Measurements from ENCODE around the gene ERP44. TPM values are rescaled to one million over a fixed set of nuclear protein-coding genes. Genes with fewer than 3 reads are reported as not detected.

Gene ERP44
- total and polyA plus RNA-seq, 12 donors, result 12.9 to 43.7 (median 21.3) TPM

DNA sequence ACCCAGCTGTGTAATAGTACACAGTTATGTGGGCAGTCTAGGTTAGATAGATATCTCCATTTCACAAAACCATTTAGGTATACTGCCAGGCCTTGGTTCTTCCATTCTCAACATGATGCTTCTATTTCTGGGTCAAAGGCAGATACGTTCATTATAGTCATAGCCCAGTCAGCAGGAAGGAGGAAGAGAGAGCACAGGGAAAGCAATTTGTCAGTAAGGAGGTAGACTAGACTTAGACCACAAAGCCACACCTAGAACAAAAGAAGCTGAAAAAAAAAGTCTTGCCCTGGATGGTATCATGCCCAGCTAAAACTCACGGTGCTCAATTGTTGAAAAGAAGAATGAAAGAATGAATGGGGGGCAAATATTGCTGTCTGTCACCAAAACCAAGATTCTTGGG lies 7.8 kb upstream of the ERP44 start:
- H3K36me3 ChIP-seq (replicated peaks in 1 of 2), result peaks cover 0 to 57% of the 10 kb centered on the region in 2 donors
- H3K27me3 ChIP-seq, result no peaks in the 10 kb centered on the region
- no peak overlapping the region for H3K27ac ChIP-seq
- H3K9me3 ChIP-seq (replicated peaks in 1 of 3), result no peaks in the 10 kb centered on the region
- DNase-seq, result no peak
- TF ChIP-seq POLR2A (IDR thresholded peaks at IDR 0.05), result no peak
- TF ChIP-seq, protein P1, sequence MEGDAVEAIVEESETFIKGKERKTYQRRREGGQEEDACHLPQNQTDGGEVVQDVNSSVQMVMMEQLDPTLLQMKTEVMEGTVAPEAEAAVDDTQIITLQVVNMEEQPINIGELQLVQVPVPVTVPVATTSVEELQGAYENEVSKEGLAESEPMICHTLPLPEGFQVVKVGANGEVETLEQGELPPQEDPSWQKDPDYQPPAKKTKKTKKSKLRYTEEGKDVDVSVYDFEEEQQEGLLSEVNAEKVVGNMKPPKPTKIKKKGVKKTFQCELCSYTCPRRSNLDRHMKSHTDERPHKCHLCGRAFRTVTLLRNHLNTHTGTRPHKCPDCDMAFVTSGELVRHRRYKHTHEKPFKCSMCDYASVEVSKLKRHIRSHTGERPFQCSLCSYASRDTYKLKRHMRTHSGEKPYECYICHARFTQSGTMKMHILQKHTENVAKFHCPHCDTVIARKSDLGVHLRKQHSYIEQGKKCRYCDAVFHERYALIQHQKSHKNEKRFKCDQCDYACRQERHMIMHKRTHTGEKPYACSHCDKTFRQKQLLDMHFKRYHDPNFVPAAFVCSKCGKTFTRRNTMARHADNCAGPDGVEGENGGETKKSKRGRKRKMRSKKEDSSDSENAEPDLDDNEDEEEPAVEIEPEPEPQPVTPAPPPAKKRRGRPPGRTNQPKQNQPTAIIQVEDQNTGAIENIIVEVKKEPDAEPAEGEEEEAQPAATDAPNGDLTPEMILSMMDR (IDR thresholded peaks at IDR 0.05), result no peak
- 77 to 88% (median 84%) methylated on average over 2 of the region's 2 CpGs for WGBS, 4 donors
- intact Hi-C loops (cut with DNase I), result no loop called here
- no peak overlapping the region for H3K4me3 ChIP-seq
- H3K4me1 ChIP-seq (replicated peaks in 1 of 2), result peaks cover 2 to 25% of the 10 kb centered on the region in 2 donors

DNA sequence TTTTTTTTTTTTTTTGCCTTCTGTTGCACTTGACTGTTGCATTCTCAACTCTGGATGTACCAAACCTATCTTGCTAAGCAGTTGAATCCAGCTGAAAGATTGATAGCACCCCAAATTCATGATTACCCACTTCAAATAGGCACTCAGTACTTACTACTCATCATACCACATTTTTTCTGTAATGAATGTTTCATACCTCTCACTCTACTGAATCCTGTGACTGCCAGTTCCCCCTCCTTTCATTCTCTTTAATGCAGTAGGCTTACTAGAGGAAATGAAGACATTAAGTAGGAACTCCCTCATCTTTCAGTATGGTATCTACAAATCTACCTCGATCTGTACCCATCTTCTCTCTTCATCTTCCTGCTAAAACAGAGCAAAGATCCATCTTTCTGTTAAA lies 7.1 kb upstream of the ERP44 start:
- intact Hi-C loops (cut with DNase I), result no loop called here
- Histone ChIP-seq H3K9me3 (replicated peaks in 1 of 3) (no peaks in the 10 kb centered on the region), H3K27me3 (no peaks in the 10 kb centered on the region), H3K4me1 (replicated peaks in 1 of 2) (peaks cover 0 to 17% of the 10 kb centered on the region in 2 donors), H3K4me3 (no peak overlapping the region), H3K36me3 (replicated peaks in 1 of 2) (peaks cover 0 to 57% of the 10 kb centered on the region in 2 donors), H3K27ac (no peak overlapping the region)
- no peak for DNase-seq
- WGBS, 4 donors, result 0 to 56% (median 54%) methylated on average over 1 of the region's 1 CpG
- TF ChIP-seq, protein P1 (IDR thresholded peaks at IDR 0.05), result no peak
- TF ChIP-seq POLR2A (IDR thresholded peaks at IDR 0.05), result no peak

DNA sequence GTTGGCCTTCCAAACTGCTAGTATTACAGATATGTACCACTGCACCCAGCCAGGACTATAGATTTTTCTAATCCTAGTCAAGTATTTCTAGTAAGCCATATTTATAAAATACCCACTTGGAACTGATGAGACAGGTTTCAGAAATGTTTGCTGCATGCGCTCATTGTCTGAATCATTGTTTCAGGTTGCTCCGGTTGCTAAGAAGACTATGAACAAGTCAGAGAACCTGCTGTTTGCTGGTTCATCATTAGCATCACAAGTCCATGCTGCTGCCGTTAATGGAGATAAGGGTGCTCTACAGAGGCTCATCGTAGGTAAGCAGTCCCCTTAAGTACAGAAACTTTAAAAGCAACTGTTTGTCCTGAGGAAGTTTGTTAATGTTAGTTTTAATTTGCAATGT lies 5.5 kb upstream of the ERP44 start:
- Histone ChIP-seq H3K27me3 (no peaks in the 10 kb centered on the region), H3K4me3 (no peak overlapping the region), H3K9me3 (replicated peaks in 1 of 3) (no peaks in the 10 kb centered on the region), H3K4me1 (replicated peaks in 1 of 2) (peaks cover 6 to 17% of the 10 kb centered on the region in 2 donors), H3K27ac (no peak overlapping the region), H3K36me3 (replicated peaks in 1 of 2) (peaks cover 0 to 47% of the 10 kb centered on the region in 2 donors)
- TF ChIP-seq POLR2A (IDR thresholded peaks at IDR 0.05), result no peak
- TF ChIP-seq, protein P1 (IDR thresholded peaks at IDR 0.05), result no peak
- DNase-seq, result no peak
- 83 to 93% (median 88%) methylated on average over 4 of the region's 4 CpGs for WGBS, 4 donors
- intact Hi-C loops (cut with DNase I), result no loop called here

DNA sequence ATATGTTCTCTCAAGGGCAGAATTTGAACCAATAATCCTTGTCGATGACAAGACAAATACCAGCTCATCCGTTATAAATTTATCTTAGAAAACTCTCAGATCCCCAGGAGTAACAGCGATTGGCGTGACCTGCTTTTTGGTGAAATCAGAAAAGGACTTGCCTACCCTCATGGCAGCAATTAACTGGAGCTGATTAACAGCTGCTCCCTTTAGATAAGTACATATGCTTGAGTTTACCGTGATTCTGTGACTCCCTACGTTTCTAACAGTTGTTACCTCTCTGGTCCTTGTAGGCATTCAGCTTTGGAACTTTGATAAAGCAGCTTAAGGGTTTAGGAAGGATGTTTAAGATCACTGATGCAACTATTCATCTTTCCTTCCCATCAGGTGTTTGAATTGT lies 2.8 kb upstream of the ERP44 start:
- peaks cover 12 to 21% of the 10 kb centered on the region in 2 donors for H3K4me1 ChIP-seq (replicated peaks in 1 of 2)
- intact Hi-C loops (cut with DNase I), result no loop called here
- H3K27me3 ChIP-seq, result no peaks in the 10 kb centered on the region
- no peak for DNase-seq
- WGBS, 4 donors, result 90 to 93% (median 91%) methylated on average over 6 of the region's 6 CpGs
- H3K36me3 ChIP-seq (replicated peaks in 1 of 2), result peaks cover 0 to 28% of the 10 kb centered on the region in 2 donors
- TF ChIP-seq POLR2A (IDR thresholded peaks at IDR 0.05), result no peak
- H3K4me3 ChIP-seq, result no peak overlapping the region
- no peaks in the 10 kb centered on the region for H3K9me3 ChIP-seq (replicated peaks in 1 of 3)
- H3K27ac ChIP-seq, result no peak overlapping the region

DNA sequence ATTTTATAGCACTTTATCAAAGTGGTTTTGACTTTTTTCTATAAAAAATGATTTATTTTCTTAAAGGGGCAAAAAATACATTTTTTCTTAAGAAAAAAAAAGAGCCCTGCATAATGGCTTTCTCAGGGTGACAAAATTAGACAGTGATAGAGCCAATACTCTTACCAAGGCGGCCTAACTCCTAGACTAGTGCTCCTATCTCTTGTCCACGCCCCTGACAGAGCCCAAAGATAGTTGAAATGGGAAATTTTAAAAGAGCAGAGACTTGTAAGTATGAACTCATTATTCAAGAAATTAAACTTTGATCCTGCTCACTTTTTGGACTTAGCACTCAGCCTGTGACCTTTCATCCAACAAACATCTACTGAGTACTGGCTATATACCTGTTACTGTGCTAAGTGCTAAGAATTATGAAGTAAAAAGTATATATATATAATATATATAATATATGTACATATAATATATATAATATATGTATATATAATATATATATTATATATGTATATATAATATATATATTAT lies 1.4 kb upstream of the ERP44 start:
- no peaks in the 10 kb centered on the region for H3K27me3 ChIP-seq
- TF ChIP-seq, protein P1 (IDR thresholded peaks at IDR 0.05), result no peak
- no peak for TF ChIP-seq POLR2A (IDR thresholded peaks at IDR 0.05)
- H3K36me3 ChIP-seq (replicated peaks in 1 of 2), result peaks cover 0 to 15% of the 10 kb centered on the region in 2 donors
- DNase-seq, result no peak
- WGBS, 4 donors, result 75 to 83% (median 81%) methylated on average over 2 of the region's 2 CpGs
- peak overlapping the region in 2 of 4 donors; percentile 74 to 88 for H3K4me3 ChIP-seq
- peaks cover 12 to 29% of the 10 kb centered on the region in 2 donors for H3K4me1 ChIP-seq (replicated peaks in 1 of 2)
- intact Hi-C loops (cut with DNase I), result no loop called here
- H3K27ac ChIP-seq, result peak overlapping the region in 4 of 5 donors; percentile 89 to 97 (median 92)
- H3K9me3 ChIP-seq (replicated peaks in 1 of 3), result no peaks in the 10 kb centered on the region
